Measurements from ENCODE around the gene MYOM3.

GRCh38 chr1:24085007-24085406 is 26.9 kb downstream of the MYOM3 start:
- TF ChIP-seq, protein P1, sequence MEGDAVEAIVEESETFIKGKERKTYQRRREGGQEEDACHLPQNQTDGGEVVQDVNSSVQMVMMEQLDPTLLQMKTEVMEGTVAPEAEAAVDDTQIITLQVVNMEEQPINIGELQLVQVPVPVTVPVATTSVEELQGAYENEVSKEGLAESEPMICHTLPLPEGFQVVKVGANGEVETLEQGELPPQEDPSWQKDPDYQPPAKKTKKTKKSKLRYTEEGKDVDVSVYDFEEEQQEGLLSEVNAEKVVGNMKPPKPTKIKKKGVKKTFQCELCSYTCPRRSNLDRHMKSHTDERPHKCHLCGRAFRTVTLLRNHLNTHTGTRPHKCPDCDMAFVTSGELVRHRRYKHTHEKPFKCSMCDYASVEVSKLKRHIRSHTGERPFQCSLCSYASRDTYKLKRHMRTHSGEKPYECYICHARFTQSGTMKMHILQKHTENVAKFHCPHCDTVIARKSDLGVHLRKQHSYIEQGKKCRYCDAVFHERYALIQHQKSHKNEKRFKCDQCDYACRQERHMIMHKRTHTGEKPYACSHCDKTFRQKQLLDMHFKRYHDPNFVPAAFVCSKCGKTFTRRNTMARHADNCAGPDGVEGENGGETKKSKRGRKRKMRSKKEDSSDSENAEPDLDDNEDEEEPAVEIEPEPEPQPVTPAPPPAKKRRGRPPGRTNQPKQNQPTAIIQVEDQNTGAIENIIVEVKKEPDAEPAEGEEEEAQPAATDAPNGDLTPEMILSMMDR (IDR thresholded peaks at IDR 0.05): no peak
- no peak for TF ChIP-seq POLR2A (IDR thresholded peaks at IDR 0.05)
